ENCODE measurements around the gene TANGO6. TPM values are rescaled to one million over a fixed set of nuclear protein-coding genes. Genes with fewer than 3 reads are reported as not detected.
"Not testable (repeated sequence)": the region's sequence is repeated elsewhere in the genome, so short reads cannot be mapped to it uniquely, and the experiment has no call there.

Gene TANGO6
- total RNA-seq, 2 donors from 2014 or later = 9.6 to 22.7 TPM

- DNase-seq = no peak
Measured at GRCh38 chr16:68826652-68827051, 16.7 kb upstream of the TANGO6 start.

GRCh38 chr16:68833251-68833650 is 10.1 kb upstream of the TANGO6 start:
- intact Hi-C loops (cut with DNase I) = no loop called here
- WGBS, 2 donors = 91 to 93% methylated on average over 14 of the region's 14 CpGs
- TF ChIP-seq POLR2A (IDR thresholded peaks at IDR 0.05) (no peak), CTCF (IDR thresholded peaks at IDR 0.05) (no peak)
- Histone ChIP-seq H3K9me3 (no peaks in the 10 kb centered on the region), H3K27ac (no peak overlapping the region), H3K27me3 (no peaks in the 10 kb centered on the region), H3K36me3 (replicated peaks in 1 of 2; ENCODE audit: insufficient read depth in 1 of 2, low read depth in 2 of 2) (peaks cover 6 to 35% of the 10 kb centered on the region in 2 donors), H3K4me1 (no peaks in the 10 kb centered on the region), H3K4me3 (no peak overlapping the region)
- ATAC-seq (no peak), DNase-seq (no peak)

More at GRCh38 chr16:68826652-68827051, 16.7 kb upstream of the TANGO6 start:
- Histone ChIP-seq H3K4me3 (no peak overlapping the region), H3K4me1 (no peaks in the 10 kb centered on the region), H3K9me3 (no peaks in the 10 kb centered on the region), H3K27ac (no peak overlapping the region), H3K27me3 (no peaks in the 10 kb centered on the region), H3K36me3 (replicated peaks in 1 of 2; ENCODE audit: insufficient read depth in 1 of 2, low read depth in 2 of 2) (peaks cover 17 to 45% of the 10 kb centered on the region in 2 donors)
- TF ChIP-seq CTCF (IDR thresholded peaks at IDR 0.05) (no peak), POLR2A (IDR thresholded peaks at IDR 0.05) (no peak)
- intact Hi-C loops (cut with DNase I) = no loop called here
- 83 to 89% methylated on average over 6 of the region's 6 CpGs for WGBS, 2 donors
- ATAC-seq = no peak

- TF ChIP-seq CTCF (IDR thresholded peaks at IDR 0.05) = no peak
- TF ChIP-seq POLR2A (IDR thresholded peaks at IDR 0.05) = no peak
- DNase-seq (no peak), ATAC-seq (no peak)
- Histone ChIP-seq H3K27me3 (no peaks in the 10 kb centered on the region), H3K4me3 (no peak overlapping the region), H3K9me3 (no peaks in the 10 kb centered on the region), H3K27ac (no peak overlapping the region), H3K4me1 (no peaks in the 10 kb centered on the region), H3K36me3 (replicated peaks in 1 of 2; ENCODE audit: insufficient read depth in 1 of 2, low read depth in 2 of 2) (peaks cover 1 to 28% of the 10 kb centered on the region in 2 donors)
- 100% methylated on average over 1 of the region's 1 CpG for WGBS, 2 donors
- intact Hi-C loops (cut with DNase I) = no loop called here
Measured at GRCh38 chr16:68834550-68834949, 8.8 kb upstream of the TANGO6 start.

GRCh38 chr16:68835970-68836369 is 7.4 kb upstream of the TANGO6 start:
- intact Hi-C loops (cut with DNase I) = no loop called here
- H3K4me3 ChIP-seq = no peak overlapping the region
- 70 to 88% methylated on average over 5 of the region's 5 CpGs for WGBS, 2 donors
- DNase-seq = no peak
- no peak for ATAC-seq
- no peaks in the 10 kb centered on the region for H3K27me3 ChIP-seq
- TF ChIP-seq POLR2A (IDR thresholded peaks at IDR 0.05) (no peak), CTCF (IDR thresholded peaks at IDR 0.05) (no peak)
- no peaks in the 10 kb centered on the region for H3K9me3 ChIP-seq
- H3K27ac ChIP-seq = no peak overlapping the region
- no peaks in the 10 kb centered on the region for H3K4me1 ChIP-seq
- H3K36me3 ChIP-seq (replicated peaks in 1 of 2; ENCODE audit: insufficient read depth in 1 of 2, low read depth in 2 of 2) = peaks cover 0 to 18% of the 10 kb centered on the region in 2 donors

GRCh38 chr16:68839831-68840230 is 3.5 kb upstream of the TANGO6 start:
- ATAC-seq (no peak), DNase-seq (no peak)
- Histone ChIP-seq H3K4me3 (no peak overlapping the region), H3K9me3 (no peaks in the 10 kb centered on the region), H3K36me3 (replicated peaks in 1 of 2; ENCODE audit: insufficient read depth in 1 of 2, low read depth in 2 of 2) (no peaks in the 10 kb centered on the region), H3K27ac (no peak overlapping the region), H3K27me3 (no peaks in the 10 kb centered on the region), H3K4me1 (peaks cover 8% of the 10 kb centered on the region)
- TF ChIP-seq POLR2A (IDR thresholded peaks at IDR 0.05) (no peak), CTCF (IDR thresholded peaks at IDR 0.05) (no peak)
- intact Hi-C loops (cut with DNase I) = loop anchor here (10.0 kb wide), 1 partner anchor 285 kb away; no protein-coding TSS in a partner anchor
- WGBS, 2 donors = 42 to 47% methylated on average over 4 of the region's 4 CpGs

GRCh38 chr16:68842964-68843481 is 308 bp upstream of the TANGO6 start:
- WGBS, 2 donors = 43 to 48% methylated on average over 23 of the region's 23 CpGs
- not testable (repeated sequence) for ATAC-seq; H3K9me3 ChIP-seq; H3K4me1 ChIP-seq; DNase-seq; H3K36me3 ChIP-seq (replicated peaks in 1 of 2; ENCODE audit: insufficient read depth in 1 of 2, low read depth in 2 of 2); H3K27me3 ChIP-seq
- H3K4me3 ChIP-seq = peak overlapping the region; percentile 67 to 81
- H3K27ac ChIP-seq = peak overlapping the region in 3 of 4 donors; percentile 43 to 77 (median 71)
- intact Hi-C loops (cut with DNase I) = loop anchor here (10.0 kb wide), 1 partner anchor 282 kb away; no protein-coding TSS in a partner anchor

All from body of pancreas (tissue), 4 donors.